HepG2 (cell line): Measurements from ENCODE around the gene OAF. TPM values are rescaled to one million over a fixed set of nuclear protein-coding genes. Genes with fewer than 3 reads are reported as not detected.
A peak's percentile ranks its signal among the peaks of the same experiment; 100 is the strongest.

ENCODE experiments used
- AKNA ChIP-seq: sonication (generic); formaldehyde crosslinking; IDR thresholded peaks from 2 replicates; pipeline ENCODE4 v1.4.0; 2020; ENCODE audit warnings: missing genetic modification reagents, borderline replicate concordance
- ARID3A ChIP-seq: IDR thresholded peaks from 2 replicates; pipeline ENCODE4 v1.6.1; 2012; ENCODE audit warnings: low read depth, low read length, improper control_type of control experiment
- CREB3 ChIP-seq: sonication (generic); formaldehyde crosslinking; IDR thresholded peaks from 2 replicates; pipeline ENCODE4 v1.5.0; 2020; ENCODE audit warnings: missing genetic modification reagents
- FOSL1 ChIP-seq: sonication (generic); formaldehyde crosslinking; IDR thresholded peaks from 2 replicates; pipeline ENCODE4 v1.9.0; 2021; ENCODE audit warnings: missing genetic modification reagents, borderline replicate concordance
- KDM2A ChIP-seq: sonication (generic); formaldehyde crosslinking; IDR thresholded peaks from 2 replicates; pipeline ENCODE4 v1.4.0; 2020; ENCODE audit warnings: low read depth, missing genetic modification reagents, borderline replicate concordance
- RFX1 ChIP-seq: fragments of 450-650 bp; IDR thresholded peaks from 2 replicates; pipeline ENCODE4 v1.6.1; 2017
- SOX13 ChIP-seq, 3 experiments: fragments of 450-650 bp in 1 of 3; sonication (generic) in 1 of 3; formaldehyde crosslinking in 1 of 3; IDR thresholded peaks in 2 of 3; conservative IDR thresholded peaks in 1 of 3; 2 replicates each; pipeline versions ENCODE4 v1.5.0 to v1.6.1; 2016 to 2020; ENCODE audit warnings: antibody characterized with exemption in 1 of 3, mild to moderate bottlenecking in 1 of 3, missing compliant biosample characterization in 1 of 3, missing genetic modification reagents in 1 of 3, moderate library complexity in 1 of 3
- THYN1 ChIP-seq: sonication (generic); formaldehyde crosslinking; IDR thresholded peaks from 2 replicates; pipeline ENCODE4 v1.8.1; 2023; ENCODE audit warnings: low read depth, mild to moderate bottlenecking, moderate library complexity, missing genetic modification reagents, borderline replicate concordance
- ZFP36L2 ChIP-seq: sonication (generic); formaldehyde crosslinking; IDR thresholded peaks from 2 replicates; pipeline ENCODE4 v1.4.0; 2020; ENCODE audit warnings: missing genetic modification reagents
- ZNF766 ChIP-seq: sonication (generic); formaldehyde crosslinking; IDR thresholded peaks from 2 replicates; pipeline ENCODE4 v1.5.0; 2020; ENCODE audit warnings: missing genetic modification reagents, borderline replicate concordance
- polyA plus RNA-seq, 8 experiments: library from polyadenylated mRNA; depleted of rRNA in 3 of 8; stranded (reverse) in 7 of 8; unstranded in 1 of 8; fragments of >200 nt; fragmentation: Illumina TruSeq in 4 of 8; extraction: Trizol in 4 of 8; gene quantifications; 2 replicates each; pipeline versions ENCODE4 v1.2.1 to v1.2.3, GENCODE V29; 2011 to 2016; ENCODE audit warnings: low read depth in 4 of 8, missing spikeins in 1 of 8, mixed read lengths in 1 of 8; ENCODE audit not compliant: insufficient read depth in 1 of 8
- total RNA-seq, 5 experiments: library from RNA; depleted of rRNA; stranded (reverse); fragments of >200 nt; fragmentation: Illumina TruSeq; extraction: Trizol; gene quantifications; 2 replicates each; pipeline ENCODE4 v1.2.3, GENCODE V29; 2016; ENCODE audit warnings: low read depth in 1 of 5
- TF ChIP-seq, protein P1 (sequence below): sonication (generic); formaldehyde crosslinking; IDR thresholded peaks from 2 replicates; pipeline ENCODE4 v1.4.0; 2020; ENCODE audit warnings: missing genetic modification reagents, mild to moderate bottlenecking, borderline replicate concordance
- TF ChIP-seq, protein P2 (sequence below): sonication (generic); formaldehyde crosslinking; IDR thresholded peaks from 2 replicates; pipeline ENCODE4 v1.4.0; 2020; ENCODE audit warnings: mild to moderate bottlenecking, missing genetic modification reagents
- TF ChIP-seq, protein P3 (sequence below): sonication (generic); formaldehyde crosslinking; IDR thresholded peaks from 2 replicates; pipeline ENCODE4 v1.4.0; 2020; ENCODE audit warnings: missing genetic modification reagents

OAF gene
- total and polyA plus RNA-seq, 2 of the 13 experiments (the other 11 are each of a cell fraction or from before 2014, with no cell fraction given): 63.7 to 94.6 TPM

DNA sequence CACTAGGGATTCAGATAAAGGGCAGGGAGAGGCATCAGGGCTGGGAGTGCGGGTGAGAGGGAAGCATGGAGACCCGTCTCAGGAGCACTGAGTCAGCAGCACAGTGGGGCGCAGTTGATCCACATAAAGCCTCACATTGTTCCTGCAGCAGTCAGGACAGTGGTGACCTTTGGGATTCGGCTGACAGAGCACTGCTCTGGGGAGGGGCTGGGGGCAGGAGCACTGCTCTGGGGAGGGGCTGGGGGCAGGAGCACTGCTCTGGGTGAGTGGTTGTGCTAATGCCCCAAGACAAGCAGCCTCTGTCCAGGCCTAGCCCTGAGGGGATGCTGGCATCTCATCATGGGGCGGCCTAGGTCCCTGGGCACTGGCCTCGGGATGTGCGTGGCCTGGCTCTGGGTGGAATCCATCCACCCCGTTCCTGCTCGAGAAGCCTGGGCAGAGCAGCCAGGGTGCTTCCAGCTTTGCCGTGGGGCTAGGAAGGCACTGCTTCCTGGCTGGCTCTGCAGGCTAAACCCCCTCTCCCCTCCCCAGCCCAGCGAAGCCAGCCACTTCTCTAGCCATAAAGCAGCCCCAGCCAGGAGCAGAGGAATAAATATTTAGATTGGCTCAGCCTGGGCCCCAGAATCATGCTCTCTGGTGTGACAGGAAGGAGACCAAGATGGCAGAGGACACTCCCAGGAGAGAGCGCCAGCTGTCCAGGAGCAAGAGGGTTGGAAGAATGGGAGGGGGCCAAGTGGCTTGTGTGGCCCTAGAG, 7.3 kb downstream of the OAF start (continued):
- TF ChIP-seq CREB3 (CRISPR knock-in tag) (no peak), AKNA (CRISPR knock-in tag) (no peak), THYN1 (CRISPR knock-in tag) (no peak), ZFP36L2 (CRISPR knock-in tag) (no peak), ARID3A (no peak), ZNF766 (CRISPR knock-in tag) (no peak), SOX13 (IDR thresholded peaks at IDR 0.05) (no peak), SOX13 (CRISPR knock-in tag; conservative IDR thresholded peaks at IDR 0.05 in 1 of 2, IDR thresholded peaks at IDR 0.05 in 1 of 2) (peak in 1 of 2 experiments; percentile 68; a peak in 1 of 4 replicates), KDM2A (CRISPR knock-in tag) (0 out of 2 replicates have a peak, but pooled peaks have one; percentile 40), RFX1 (no peak), FOSL1 (no peak)
- TF ChIP-seq, protein P1, sequence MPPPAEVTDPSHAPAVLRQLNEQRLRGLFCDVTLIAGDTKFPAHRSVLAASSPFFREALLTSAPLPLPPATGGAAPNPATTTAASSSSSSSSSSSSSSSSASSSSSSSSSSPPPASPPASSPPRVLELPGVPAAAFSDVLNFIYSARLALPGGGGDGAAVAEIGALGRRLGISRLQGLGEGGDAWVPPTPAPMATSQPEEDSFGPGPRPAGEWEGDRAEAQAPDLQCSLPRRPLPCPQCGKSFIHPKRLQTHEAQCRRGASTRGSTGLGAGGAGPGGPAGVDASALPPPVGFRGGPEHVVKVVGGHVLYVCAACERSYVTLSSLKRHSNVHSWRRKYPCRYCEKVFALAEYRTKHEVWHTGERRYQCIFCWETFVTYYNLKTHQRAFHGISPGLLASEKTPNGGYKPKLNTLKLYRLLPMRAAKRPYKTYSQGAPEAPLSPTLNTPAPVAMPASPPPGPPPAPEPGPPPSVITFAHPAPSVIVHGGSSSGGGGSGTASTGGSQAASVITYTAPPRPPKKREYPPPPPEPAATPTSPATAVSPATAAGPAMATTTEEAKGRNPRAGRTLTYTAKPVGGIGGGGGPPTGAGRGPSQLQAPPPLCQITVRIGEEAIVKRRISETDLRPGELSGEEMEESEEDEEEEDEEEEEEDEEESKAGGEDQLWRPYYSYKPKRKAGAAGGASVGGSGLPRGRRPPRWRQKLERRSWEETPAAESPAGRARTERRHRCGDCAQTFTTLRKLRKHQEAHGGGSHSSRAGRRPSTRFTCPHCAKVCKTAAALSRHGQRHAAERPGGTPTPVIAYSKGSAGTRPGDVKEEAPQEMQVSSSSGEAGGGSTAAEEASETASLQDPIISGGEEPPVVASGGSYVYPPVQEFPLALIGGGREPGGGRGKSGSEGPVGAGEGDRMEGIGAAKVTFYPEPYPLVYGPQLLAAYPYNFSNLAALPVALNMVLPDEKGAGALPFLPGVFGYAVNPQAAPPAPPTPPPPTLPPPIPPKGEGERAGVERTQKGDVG (CRISPR knock-in tag): peak; percentile 45; the same call in 1 of the 2 replicates
- TF ChIP-seq, protein P2, sequence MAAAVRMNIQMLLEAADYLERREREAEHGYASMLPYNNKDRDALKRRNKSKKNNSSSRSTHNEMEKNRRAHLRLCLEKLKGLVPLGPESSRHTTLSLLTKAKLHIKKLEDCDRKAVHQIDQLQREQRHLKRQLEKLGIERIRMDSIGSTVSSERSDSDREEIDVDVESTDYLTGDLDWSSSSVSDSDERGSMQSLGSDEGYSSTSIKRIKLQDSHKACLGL (CRISPR knock-in tag): 0 out of 2 replicates have a peak, but pooled peaks have one; percentile 14
- TF ChIP-seq, protein P3, sequence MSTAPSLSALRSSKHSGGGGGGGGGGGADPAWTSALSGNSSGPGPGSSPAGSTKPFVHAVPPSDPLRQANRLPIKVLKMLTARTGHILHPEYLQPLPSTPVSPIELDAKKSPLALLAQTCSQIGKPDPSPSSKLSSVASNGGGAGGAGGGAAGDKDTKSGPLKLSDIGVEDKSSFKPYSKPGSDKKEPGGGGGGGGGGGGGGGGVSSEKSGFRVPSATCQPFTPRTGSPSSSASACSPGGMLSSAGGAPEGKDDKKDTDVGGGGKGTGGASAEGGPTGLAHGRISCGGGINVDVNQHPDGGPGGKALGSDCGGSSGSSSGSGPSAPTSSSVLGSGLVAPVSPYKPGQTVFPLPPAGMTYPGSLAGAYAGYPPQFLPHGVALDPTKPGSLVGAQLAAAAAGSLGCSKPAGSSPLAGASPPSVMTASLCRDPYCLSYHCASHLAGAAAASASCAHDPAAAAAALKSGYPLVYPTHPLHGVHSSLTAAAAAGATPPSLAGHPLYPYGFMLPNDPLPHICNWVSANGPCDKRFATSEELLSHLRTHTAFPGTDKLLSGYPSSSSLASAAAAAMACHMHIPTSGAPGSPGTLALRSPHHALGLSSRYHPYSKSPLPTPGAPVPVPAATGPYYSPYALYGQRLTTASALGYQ (CRISPR knock-in tag): no peak
